HUES6 (cell line): ENCODE results near the gene CUL3.

Experiments
- H3K27ac ChIP-seq: 2 replicates; pipeline ENCODE4 v1.7.0; 2013; ENCODE audit warnings: low read depth, mild to moderate bottlenecking, low read length, inconsistent platforms
- H3K27me3 ChIP-seq: 2 replicates; pipeline ENCODE4 v1.6.1; 2013; ENCODE audit warnings: low read length; ENCODE audit not compliant: control insufficient read depth, insufficient read depth
- H3K36me3 ChIP-seq: 2 replicates; pipeline ENCODE4 v1.6.1; 2013; ENCODE audit warnings: low read length; ENCODE audit not compliant: control insufficient read depth, insufficient read depth
- H3K4me1 ChIP-seq: 2 replicates; pipeline ENCODE4 v1.6.1; 2013; ENCODE audit warnings: low read length; ENCODE audit not compliant: control insufficient read depth, insufficient read depth
- H3K4me3 ChIP-seq: 2 replicates; pipeline ENCODE4 v1.5.1; 2013; ENCODE audit warnings: low read depth, low read length
- H3K9ac ChIP-seq: one replicate; pipeline ENCODE4 v1.6.1; 2013; ENCODE audit warnings: mild to moderate bottlenecking, low read length
- H3K9me3 ChIP-seq: 2 replicates; pipeline ENCODE4 v1.6.1; 2013; ENCODE audit warnings: low read depth, low read length; ENCODE audit not compliant: control insufficient read depth, insufficient read depth

CUL3 gene

DNA sequence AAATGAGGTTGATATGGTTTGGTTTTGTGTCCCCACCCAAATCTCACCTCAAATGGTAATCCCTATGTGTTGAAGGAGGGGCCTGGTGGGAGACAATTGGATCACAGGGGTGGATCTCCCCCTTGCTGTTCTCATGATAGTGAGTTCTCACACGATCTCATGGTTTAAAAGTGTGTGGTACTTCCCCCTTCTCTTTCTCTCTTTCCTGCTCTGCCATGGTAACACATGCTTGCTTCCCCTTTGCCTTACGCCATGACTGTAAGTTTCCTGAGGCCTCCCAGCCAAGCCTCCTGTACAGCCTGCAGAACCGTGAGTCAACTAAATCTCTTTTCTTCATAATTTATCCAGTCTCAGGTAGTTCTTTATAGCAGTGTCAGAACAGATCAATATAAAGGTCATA lies 158.5 kb downstream of the CUL3 start:
- no peak overlapping the region for H3K4me3 ChIP-seq
- H3K36me3 ChIP-seq: no peaks in the 10 kb centered on the region
- peaks cover 38% of the 10 kb centered on the region for H3K9me3 ChIP-seq
- no peaks in the 10 kb centered on the region for H3K4me1 ChIP-seq
- H3K27ac ChIP-seq: no peak overlapping the region
- no peaks in the 10 kb centered on the region for H3K27me3 ChIP-seq
- no peak overlapping the region for H3K9ac ChIP-seq

GRCh38 chr2:224421065-224421464 lies 164.1 kb downstream of the CUL3 start:
- H3K9me3 ChIP-seq: peaks cover 14% of the 10 kb centered on the region
- peaks cover 15% of the 10 kb centered on the region; the same call in 1 of the 2 replicates for H3K4me1 ChIP-seq
- H3K36me3 ChIP-seq: no peaks in the 10 kb centered on the region
- H3K9ac ChIP-seq: no peak overlapping the region
- H3K27ac ChIP-seq: no peak overlapping the region
- no peaks in the 10 kb centered on the region for H3K27me3 ChIP-seq
- no peak overlapping the region for H3K4me3 ChIP-seq
